Mesenteric fat pad (tissue), 1 donor: ENCODE measurements around the gene PRR16. TPM values are rescaled to one million over a fixed set of nuclear protein-coding genes. Genes with fewer than 3 reads are reported as not detected.
"Not testable (repeated sequence)": the region's sequence is repeated elsewhere in the genome, so short reads cannot be mapped to it uniquely, and the experiment has no call there.

ENCODE experiments used
- DNase-seq: peaks from one replicate; pipeline ENCODE4 v3.0.0-alpha.2; 2020; ENCODE audit warnings: low spot score
- total RNA-seq: library from RNA; stranded (reverse); fragmentation: NEBNext Ultra II Directional; extraction: Animal tissue kit (Norgen Biotek cat#: 25700); gene quantifications from one replicate; pipeline ENCODE4 v1.2.1, GENCODE V29; 2021
- donor health status: DM: yes; HTN: yes; CAD: no.

PRR16 gene
- total RNA-seq, 1 donor from 2014 or later: 3.3 TPM

DNA sequence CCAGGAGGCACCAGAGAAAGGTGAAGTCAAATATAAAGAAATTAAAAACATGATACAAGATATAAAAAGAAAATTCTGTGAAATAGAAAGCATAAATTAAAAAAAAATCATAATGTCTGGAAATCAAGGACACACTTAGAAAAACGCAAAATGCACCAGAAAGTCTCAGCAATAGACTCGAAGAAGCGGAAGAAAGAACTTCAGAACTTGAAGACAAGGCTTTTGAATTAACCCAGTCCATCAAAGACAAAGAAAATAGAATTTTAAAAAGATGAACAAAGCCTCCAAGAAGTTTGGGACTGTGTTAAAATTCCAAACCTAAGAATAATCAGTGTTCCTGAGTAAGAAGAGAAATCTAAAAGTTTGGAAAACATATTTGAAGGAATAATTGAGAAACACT lies 168.3 kb downstream of the PRR16 start:
- DNase-seq: no peak

- DNase-seq: no peak
Measured at GRCh38 chr5:120638449-120638848, 174.3 kb downstream of the PRR16 start.

- DNase-seq: no peak
Measured at GRCh38 chr5:120640778-120641177, 176.7 kb downstream of the PRR16 start.

DNA sequence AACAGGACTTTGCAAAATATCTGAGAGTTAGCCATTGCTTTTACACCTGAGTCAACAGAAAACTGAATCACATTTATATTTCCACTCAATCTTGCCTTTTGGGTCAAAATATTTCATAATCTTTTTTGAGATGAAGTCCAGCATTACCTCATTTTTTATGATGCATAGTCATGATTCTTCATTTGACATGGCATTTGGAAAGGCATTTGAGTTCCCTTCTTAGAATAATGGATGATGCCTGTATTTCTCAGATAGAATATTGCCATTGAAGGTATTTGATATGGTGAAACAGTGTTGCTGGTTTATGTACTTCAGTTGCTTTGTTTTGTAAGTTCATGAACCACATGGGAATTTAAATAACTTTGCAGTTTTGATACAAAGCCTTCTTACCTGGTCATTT lies 180.4 kb downstream of the PRR16 start:
- no peak for DNase-seq

- no peak for DNase-seq
Measured at GRCh38 chr5:120655828-120656435, 191.8 kb downstream of the PRR16 start.

- DNase-seq: no peak
Measured at GRCh38 chr5:120657104-120657503, 193.0 kb downstream of the PRR16 start.

- DNase-seq: no peak
Measured at GRCh38 chr5:120677481-120677880, 213.4 kb downstream of the PRR16 start.

GRCh38 chr5:120678279-120678678 lies 214.2 kb downstream of the PRR16 start:
- no peak for DNase-seq

DNA sequence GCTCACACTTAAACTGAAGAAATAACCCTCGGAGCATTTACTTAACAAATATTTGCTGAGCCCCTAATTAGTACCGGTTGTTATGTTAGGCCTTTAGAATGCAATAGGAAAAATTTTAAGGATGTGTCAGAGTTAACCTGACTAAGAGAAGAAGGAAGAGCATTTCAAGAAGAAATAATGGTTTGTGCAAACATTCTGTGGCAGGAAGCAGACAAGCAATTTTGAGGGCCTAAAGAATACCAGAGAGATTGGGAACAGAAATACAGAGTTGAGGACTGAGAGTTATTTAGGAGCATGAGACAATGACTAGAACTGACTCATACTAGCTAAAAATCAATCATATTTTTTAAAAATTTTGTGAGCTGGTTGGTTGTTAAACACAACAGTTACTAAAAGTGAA lies 218.8 kb downstream of the PRR16 start:
- no peak for DNase-seq

GRCh38 chr5:120683580-120683979 lies 219.5 kb downstream of the PRR16 start:
- no peak for DNase-seq

DNA sequence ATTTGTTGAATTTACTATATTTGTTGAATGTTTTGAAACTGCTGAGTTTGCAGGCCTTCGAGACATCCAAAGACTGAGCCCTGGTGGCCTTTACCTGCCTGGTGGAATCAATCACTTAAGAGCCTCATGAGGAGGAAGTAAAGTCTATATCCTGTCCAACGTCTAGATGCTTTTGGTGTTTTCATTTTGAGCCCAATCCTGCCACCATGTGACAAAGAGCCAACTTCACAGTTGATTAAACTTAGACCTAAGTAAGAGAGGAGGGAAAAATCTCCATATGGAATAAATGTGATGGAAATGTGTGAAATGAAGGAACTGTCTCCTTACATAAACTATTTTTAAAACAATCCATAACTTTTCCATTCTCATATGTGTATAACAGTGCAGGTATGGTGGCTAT lies 220.1 kb downstream of the PRR16 start:
- DNase-seq: no peak

DNA sequence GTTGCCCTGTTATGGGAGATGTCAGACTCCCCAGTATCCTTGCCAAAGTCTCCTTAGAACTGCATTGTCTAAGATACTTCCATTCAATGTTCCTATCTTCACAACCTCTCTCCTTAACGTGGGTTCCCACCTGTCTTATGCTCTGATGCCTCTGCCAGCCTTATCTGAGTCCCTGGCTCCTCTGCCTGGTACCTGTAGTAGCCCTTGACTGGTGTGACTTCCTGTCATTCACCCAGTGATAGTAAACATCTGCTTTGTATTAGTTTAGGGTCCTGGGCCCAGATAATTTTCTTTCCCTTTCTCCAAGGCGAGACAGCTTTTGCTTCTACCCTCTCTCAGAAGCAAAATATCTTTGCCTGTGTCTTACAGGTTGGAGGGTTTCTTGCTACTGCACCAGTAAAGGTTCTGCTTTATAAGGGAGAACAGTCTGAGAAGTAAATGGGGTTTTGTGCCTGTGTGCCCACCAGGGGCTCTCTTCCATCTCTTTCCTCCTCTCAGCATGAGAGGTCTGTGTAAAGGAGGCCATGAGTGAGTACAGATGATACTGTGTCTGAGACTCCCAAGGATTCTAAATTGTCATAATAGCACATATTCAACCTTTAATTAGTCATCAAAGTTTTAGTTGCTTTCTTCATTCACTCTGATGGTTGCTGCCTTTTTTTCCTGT lies 220.8 kb downstream of the PRR16 start:
- no peak for DNase-seq

- no peak for DNase-seq
Measured at GRCh38 chr5:120690621-120691407, 226.7 kb downstream of the PRR16 start.

DNA sequence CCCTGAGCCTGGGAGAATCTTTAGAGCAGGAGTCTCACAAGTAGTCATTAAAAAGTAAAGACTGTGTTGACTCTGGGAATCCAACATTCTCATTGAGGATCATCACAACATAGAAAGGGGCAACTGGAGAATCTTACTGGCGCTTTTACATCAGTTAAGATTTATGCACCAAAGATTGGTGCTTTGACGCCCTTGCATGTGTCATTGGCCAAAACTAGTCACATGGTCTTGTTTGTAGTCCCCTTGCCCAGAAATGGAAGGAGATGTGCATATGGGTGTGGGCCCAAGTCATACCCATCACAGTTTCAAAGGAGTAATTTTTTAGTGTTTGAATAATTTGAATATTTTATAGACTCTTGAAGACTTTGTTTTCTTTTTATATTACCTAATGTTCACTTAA lies 228.2 kb downstream of the PRR16 start:
- DNase-seq: no peak

DNA sequence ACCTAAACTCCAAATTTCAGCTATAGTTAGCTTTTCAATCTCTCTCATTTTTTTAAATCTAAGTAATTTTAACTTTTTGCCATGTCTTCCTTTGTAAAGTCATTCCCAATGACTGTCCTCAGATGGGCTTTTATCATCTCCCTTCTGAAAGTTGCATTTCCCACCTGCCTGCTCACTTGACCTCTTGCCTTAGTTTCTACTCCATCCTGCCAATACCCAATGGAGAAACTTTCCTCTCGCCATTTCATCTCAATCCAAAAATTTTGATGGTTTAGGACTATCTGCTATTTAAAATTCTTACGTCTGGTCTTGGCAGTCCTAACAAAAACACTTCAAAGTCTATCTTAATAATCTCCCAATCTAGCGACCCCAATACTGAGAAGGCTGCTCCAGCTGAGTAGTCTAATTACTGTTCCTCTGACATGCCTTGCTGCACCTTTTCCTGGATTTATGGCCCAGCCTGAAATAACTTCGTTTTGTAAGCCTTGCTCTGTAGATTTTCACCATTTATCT lies 231.3 kb downstream of the PRR16 start:
- no peak for DNase-seq

DNA sequence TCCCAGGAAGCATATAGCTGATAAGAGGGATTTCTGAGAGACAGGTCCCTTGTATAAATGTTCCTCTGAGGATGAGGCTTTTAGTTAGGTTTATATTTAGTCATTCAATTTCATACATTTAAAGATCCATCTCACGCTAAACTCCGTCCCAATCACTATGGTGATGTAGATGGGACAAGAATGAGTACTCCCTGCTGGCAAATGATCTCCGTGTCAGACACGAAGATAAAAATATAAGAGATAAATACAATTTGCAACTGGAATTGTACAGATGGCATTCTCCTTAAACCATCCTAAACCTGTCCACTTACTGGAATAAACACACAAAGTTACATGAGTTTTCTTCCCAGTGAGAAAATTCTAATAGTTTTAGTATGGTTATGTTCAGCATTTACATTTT lies 233.0 kb downstream of the PRR16 start:
- no peak for DNase-seq

GRCh38 chr5:120697670-120698327 lies 233.7 kb downstream of the PRR16 start:
- DNase-seq: not testable (repeated sequence)

DNA sequence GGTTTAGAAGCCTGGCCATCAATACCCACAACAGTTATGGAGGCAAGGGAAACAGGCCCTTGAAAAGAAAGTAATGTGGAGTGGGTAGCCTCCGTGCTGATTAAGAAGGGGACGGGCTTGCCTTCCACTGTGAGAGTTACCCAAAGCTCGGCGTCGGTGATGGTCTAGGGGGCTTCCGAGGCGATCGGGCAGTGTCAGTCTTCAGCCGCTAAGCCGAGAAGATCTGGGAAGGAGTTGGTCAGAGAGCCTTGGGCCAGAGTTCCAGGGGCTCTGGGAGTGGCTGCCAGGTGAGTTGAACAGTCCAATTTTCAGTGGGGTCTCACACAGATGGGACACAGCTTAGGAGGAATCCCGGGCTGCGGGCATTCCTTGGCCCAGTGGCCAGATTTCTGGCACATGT lies 236.6 kb downstream of the PRR16 start:
- DNase-seq: not testable (repeated sequence)

GRCh38 chr5:120702817-120703538 lies 238.9 kb downstream of the PRR16 start:
- DNase-seq: not testable (repeated sequence)

DNA sequence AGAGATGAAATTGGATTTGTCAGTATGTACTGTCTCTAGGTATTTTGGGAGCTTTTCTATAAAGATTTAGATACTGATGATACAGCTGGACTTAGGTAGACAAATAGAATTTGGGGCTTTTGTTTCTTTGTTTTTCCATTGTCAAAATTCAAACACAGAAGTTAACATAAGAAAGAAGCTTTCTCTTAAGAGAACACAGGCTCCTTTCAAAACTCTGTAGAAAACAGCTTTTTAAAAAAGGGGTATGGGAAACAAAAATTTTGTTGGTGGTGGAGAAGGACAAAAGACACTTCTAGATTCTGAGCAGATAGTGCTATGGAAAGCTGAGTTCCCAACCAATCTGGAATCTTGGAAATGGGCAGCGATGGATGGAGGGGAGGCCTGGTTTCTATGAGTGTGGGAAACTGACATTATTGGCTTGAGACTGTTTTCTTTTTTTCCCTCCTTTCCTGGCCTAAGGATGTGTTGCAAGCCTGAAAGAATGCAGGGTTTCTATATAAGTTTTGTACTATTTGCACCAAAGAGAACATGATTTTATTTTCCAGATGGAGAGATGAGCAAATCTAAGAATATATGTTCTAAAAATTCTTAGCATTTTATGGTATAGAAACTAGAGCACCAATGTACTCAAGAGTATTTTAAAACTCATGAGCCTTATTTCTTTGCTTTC lies 240.0 kb downstream of the PRR16 start:
- no peak for DNase-seq
